ENCODE results near the gene KMT2C.
"Not testable (repeated sequence)": the region's sequence is repeated elsewhere in the genome, so short reads cannot be mapped to it uniquely, and the experiment has no call there.

KMT2C gene

GRCh38 chr7:152441810-152442209, 6.0 kb upstream of the KMT2C start:
- DNase-seq (ENCODE audit: low spot score), result not testable (repeated sequence)

DNA sequence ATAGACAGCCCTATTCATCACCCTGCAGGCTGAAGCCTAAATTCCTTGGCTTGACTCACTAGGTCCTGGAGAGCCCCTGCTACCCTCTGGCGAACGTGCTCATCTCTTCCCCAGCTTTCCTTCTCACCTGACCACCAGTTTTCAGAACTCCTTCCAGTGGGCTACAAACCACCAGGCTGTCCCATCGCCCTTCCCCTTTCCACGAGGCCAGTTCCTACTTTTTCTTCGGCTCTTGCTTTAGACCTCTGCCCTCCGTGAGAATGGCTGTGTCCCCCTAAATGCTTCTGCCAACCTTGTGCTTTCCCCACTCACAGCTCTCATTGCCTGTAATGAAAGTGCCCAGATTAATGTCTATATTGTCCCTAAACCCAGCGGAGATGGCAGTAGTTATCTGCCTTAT, 5.4 kb upstream of the KMT2C start:
- not testable (repeated sequence) for DNase-seq (ENCODE audit: low spot score)

DNA sequence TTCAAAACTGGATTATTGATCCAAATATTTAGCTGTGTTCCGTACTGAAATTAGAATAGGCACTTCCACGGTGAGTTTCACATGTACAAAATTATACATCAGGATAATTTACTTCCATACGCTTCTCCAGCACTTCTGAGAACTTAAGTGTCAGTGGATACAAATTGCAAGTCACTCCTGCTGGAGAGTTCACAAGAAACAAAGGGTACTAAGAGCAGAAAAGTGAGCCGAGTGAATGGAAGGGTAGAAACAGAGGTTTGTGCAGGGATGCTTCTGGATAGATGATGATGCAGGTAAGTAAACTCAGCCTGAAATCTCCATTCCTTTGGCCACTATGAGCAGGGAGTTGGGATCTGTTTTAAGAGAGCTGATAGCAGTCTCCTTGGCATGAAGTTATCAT, 2.2 kb upstream of the KMT2C start:
- DNase-seq (ENCODE audit: low spot score), result not testable (repeated sequence)

- not testable (repeated sequence) for DNase-seq (ENCODE audit: low spot score)
Observed at GRCh38 chr7:152436931-152437575, 1.2 kb upstream of the KMT2C start.

DNA sequence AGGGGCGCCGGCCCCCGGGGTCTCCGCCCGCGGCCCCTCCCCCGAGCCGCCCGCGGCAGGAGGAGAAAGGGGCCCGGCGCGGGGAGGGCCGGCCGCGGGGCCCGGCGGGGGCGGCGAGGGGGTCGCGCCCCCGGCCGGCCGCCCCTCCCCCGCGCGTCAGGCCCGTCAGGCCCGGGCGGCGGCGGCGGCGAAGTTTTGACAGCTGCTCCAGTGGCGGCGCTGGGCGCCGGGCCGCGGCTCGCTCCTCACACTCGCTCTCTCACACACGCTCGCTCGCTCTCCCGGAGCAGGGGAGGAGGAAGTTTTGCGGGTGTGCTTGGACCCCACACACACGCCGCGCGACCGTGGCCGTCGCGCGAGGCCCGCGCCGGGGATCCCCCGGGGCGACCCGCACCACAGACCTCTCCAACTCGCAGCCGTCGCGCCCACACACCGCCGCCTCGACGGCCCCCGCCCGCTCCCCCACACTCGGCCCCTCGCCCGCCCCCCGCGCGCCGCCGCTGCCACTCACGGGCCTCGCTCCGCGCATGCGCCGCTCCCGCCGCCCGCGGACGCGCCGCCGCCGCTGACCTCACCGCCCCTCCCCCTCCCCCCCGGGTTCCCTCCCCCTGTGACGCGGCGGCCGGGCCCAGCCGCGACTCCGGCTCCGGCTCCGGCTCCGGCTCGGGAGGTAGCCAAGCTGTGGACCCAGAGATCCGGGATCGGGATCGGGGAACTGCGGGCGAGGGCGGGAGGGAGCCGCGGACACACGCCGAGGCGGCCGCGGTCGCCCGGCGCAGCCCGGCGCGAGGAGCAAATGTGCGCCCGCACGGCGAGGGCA, 518 bp upstream of the KMT2C start:
- peak; percentile 94 for DNase-seq (ENCODE audit: low spot score)

DNA sequence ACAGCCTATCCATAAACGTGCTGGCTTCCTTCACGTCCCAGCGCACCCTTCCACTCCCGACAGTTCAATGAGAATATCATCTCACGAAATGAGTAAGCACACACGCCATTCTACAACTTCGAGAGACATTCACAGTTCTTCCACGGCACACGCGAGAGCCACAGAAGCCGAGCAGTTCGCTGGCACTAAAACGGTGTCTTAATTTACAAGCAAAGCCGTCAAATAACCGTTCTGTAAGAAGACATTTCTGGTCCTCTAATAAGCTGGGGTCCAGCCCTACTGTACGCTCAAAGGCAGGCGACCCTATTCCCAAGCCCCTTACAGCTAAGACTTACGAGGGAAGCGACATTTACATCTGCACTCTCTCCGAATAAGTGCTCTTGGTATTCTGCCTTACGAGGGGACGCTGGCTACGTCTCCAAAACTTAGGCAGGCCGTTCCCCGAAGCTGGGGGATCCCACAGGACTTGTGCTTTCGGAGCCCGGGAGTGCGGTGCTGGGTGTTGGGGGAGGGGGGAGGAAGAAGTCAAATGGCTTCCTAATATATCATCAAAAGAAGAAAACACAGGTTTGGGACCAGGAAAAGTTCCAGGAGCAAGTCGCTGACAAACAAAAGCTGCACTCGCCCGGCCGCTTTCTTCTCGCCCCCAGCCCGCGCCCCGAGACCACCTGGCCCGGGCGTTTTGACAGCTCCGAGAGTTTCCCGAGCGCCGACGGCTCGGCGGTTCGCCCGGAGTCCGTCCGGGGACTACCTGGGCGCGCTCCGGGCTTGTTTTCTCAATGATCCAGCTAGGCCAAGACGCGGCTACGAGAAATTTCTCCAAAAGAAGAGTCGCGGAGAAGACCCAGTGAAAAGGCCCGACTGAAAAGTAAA, 1.1 kb downstream of the KMT2C start:
- not testable (repeated sequence) for DNase-seq (ENCODE audit: low spot score)

GRCh38 chr7:152433721-152434490, 1.9 kb downstream of the KMT2C start:
- not testable (repeated sequence) for DNase-seq (ENCODE audit: low spot score)

- not testable (repeated sequence) for DNase-seq (ENCODE audit: low spot score)
Observed at GRCh38 chr7:152432735-152433134, 3.1 kb downstream of the KMT2C start.

GRCh38 chr7:152430854-152431253, 4.9 kb downstream of the KMT2C start:
- no peak for DNase-seq (ENCODE audit: low spot score)

- DNase-seq (ENCODE audit: low spot score), result not testable (repeated sequence)
Observed at GRCh38 chr7:152430118-152430517, 5.7 kb downstream of the KMT2C start.

DNA sequence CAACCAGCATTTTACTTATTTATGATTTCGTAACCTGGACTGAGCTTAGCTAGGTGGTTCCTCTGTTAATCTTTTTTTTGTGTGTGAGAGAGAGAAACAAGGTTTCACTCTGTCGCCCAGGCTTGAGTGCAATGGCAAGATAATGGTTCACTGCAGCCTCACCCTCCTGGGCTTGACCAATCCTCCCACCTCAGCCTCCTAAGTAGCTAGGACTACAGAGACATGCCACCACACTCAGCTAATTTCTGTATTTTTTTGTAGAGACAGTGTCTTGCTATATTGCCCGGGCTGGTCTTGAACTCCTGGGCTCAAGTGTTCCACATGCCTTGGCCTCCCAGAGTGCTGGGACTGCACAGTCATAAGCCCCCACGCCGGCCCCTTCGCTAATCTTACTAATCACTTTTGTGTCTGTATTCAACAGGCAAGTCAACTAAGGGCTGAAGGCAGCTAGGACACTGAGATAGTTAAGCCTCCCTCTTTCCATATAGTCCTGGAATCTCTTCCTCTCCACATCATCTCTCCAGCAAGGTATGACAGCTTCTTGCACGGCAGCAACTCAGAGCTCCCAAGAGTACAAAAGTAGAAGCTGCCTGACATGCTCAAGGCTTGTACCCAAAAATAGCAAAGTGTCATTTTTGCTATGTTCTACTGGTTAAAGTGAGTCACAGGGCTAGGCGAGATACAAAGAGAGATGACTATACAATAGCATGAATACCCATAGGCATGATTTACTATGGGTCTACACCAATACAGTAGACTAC, 11.3 kb downstream of the KMT2C start:
- DNase-seq (ENCODE audit: low spot score), result no peak

DNA sequence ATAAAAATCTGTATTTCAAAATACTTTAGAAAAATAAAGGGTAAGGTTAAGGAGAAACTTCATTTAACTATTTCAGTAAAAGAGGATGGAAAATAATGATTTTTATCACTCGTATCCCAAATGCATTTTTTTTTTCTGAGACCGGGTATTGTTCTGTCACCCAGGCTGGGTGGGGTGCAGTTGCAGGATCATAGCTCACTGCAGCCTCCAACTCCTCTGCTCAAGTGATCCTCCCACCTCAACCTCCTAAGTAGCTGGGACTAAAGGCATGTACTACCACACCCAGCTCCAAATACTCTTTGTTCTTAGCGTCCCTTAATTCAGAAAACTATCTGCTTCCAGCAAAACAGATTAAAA, 11.8 kb downstream of the KMT2C start:
- no peak for DNase-seq (ENCODE audit: low spot score)

- DNase-seq (ENCODE audit: low spot score), result not testable (repeated sequence)
Observed at GRCh38 chr7:152423171-152423570, 12.6 kb downstream of the KMT2C start.

- not testable (repeated sequence) for DNase-seq (ENCODE audit: low spot score)
Observed at GRCh38 chr7:152420950-152421349, 14.9 kb downstream of the KMT2C start.

DNA sequence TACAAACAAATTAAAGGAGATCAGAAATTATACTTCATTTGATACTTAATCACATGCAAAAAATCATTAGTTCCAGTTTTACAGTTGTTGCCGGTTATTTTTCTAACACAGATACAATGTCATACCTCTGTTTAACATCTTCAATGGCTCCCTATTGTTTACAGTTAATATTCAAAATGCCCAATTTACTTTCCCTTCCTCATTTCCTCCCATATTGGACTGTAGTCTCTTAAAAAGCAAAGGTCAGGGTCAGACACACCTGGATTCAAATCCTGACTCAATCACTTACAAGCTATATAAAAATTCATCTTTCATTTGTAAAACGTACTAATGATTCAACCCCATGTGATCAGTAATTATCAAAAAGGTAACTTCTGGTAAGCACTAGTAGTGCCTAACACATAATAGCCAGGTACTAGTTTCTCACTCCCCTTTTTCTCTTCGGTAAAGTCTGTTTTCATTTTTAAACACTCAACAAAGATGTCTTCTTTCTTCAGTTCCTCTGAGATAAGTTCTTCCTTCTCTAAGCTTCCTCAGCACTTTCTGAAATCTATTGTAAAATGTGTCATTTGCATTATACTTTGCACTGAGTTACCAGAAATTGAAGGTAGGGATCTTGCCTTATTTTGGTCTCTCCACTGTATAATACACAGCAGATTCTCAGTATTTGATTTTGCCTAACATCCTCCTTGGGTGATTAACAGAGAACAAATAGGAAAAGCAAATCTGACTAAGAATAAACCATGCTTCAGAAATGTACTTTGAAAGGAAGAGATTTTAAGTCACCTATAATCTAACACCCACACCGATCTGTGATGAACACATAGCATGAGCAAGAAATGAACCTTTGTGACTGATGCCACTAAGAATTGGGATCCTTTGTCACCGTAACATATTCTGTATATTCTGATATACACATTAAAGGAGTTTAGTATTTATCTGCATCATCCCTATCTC, 16.1 kb downstream of the KMT2C start:
- DNase-seq (ENCODE audit: low spot score), result no peak

DNA sequence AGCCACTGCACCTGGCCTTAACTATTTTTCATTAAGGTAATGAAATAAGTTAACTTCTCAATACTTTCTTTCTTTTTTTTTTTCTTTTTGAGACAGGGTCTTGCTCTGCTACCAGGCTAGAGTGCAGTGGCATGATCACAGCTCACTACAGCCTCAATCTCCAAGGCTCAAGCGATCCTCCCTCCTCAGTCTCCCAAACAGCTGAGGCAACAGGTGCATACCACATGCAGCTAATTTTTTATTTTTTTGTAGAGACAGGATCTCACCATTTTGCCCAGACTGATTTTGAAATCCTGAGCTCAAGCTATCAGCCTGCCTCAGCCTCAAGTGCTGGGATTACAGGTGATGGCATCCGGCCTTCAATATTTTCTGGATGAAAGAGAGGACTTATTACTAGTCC, 21.0 kb downstream of the KMT2C start:
- DNase-seq (ENCODE audit: low spot score), result no peak

DNA sequence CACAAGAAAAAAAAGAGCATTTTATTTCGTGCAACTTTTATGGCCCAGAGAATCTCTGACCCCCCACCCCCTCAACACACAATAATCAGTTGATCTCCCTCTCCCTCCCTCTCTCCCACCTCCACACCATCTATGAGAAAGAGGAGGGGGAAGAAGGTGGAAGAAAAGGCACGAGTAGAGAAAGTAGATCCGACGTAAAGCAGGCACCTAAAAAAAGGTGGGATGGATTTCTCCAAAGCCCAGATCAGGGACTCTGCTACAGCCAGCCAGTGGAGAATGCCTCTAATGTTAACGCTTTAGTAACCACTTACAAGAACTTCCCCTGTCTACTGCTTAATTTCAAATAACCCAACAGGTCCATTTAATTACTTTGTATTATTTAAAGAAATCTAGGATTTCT, 24.4 kb downstream of the KMT2C start:
- DNase-seq (ENCODE audit: low spot score), result no peak

GRCh38 chr7:152406491-152406890, 29.3 kb downstream of the KMT2C start:
- no peak for DNase-seq (ENCODE audit: low spot score)

DNA sequence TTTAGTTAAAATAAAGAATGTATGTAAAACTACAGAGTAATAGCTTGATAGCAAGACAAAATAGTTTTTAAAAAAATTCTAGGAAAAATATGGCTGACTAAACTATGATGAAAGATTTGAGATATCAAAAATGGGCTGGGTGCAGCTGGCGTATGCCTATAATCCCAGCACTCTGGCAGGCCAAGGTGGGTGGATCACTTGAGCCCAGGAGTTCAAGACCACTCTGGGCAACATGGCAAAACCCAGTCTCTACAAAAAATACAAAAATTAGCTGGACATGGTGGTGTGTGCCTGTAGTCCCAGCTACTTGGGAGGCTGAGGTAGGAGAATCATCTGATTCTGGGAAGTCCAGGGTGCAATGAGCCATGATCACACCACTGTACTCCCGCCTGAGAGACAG, 29.8 kb downstream of the KMT2C start:
- not testable (repeated sequence) for DNase-seq (ENCODE audit: low spot score)

DNA sequence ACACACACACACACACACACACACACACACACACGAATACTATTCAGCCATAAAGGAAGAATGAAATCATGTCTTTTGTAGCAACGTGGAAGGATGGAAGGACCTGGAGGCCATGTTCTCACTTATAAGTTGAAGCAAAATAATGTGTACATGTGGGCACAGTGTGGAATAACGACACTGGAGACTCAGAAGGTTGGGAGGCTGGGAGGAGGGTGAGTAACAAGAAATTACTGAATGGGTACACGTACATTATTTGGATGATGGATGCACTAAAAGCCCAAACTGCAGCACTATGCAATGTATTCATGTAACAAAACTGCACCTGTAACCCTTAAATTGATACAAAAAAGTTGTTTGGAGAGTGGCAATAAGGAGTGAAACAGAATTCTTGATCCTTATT, 32.1 kb downstream of the KMT2C start:
- no peak for DNase-seq (ENCODE audit: low spot score)

Data from germinal center (tissue), 1 donor.